ENCODE data around the gene MFSD11. TPM values are rescaled to one million over a fixed set of nuclear protein-coding genes. Genes with fewer than 3 reads are reported as not detected.
"Not testable (repeated sequence)": the region's sequence is repeated elsewhere in the genome, so short reads cannot be mapped to it uniquely, and the experiment has no call there.

MFSD11 gene
- total and polyA plus RNA-seq, 7 donors, result 6.6 to 46.2 (median 27.5) TPM

GRCh38 chr17:76691379-76692191 lies 46.3 kb upstream of the MFSD11 start:
- Histone ChIP-seq H3K9me3 (no peaks in the 10 kb centered on the region), H3K4me3 (no peak overlapping the region), H3K27me3 (no peaks in the 10 kb centered on the region), H3K36me3 (no peaks in the 10 kb centered on the region), H3K27ac (peak overlapping the region; percentile 48 to 98 (median 72)), H3K4me1 (peaks cover 2 to 93% (median 81%) of the 10 kb centered on the region in 4 donors)
- intact Hi-C loops (cut with DNase I), result no loop called here
- no peak for DNase-seq
- 85 to 90% methylated on average over 14 of the region's 14 CpGs for WGBS, 2 donors
- no peak for TF ChIP-seq EP300 (IDR thresholded peaks at IDR 0.05)
- TF ChIP-seq POLR2AphosphoS5 (IDR thresholded peaks at IDR 0.05), result no peak
- no peak for TF ChIP-seq CTCF (IDR thresholded peaks at IDR 0.05)
- TF ChIP-seq POLR2A (IDR thresholded peaks at IDR 0.05), result no peak

- no peak for TF ChIP-seq EP300 (IDR thresholded peaks at IDR 0.05)
- peak overlapping the region; percentile 88 to 98 (median 95) for H3K27ac ChIP-seq
- no peaks in the 10 kb centered on the region for H3K36me3 ChIP-seq
- H3K27me3 ChIP-seq, result no peaks in the 10 kb centered on the region
- 65 to 78% methylated on average over 16 of the region's 16 CpGs for WGBS, 2 donors
- peaks cover 0 to 92% (median 81%) of the 10 kb centered on the region in 4 donors for H3K4me1 ChIP-seq
- intact Hi-C loops (cut with DNase I), result no loop called here
- no peak for DNase-seq
- H3K9me3 ChIP-seq, result no peaks in the 10 kb centered on the region
- H3K4me3 ChIP-seq, result no peak overlapping the region
These were observed 42.7 kb upstream of the MFSD11 start for GRCh38 chr17:76695059-76695831.

- no peak for DNase-seq
- Histone ChIP-seq H3K27ac (peak overlapping the region; percentile 88 to 98 (median 95)), H3K9me3 (no peaks in the 10 kb centered on the region), H3K4me1 (peaks cover 0 to 92% (median 82%) of the 10 kb centered on the region in 4 donors), H3K4me3 (peak overlapping the region in 2 of 4 donors; percentile 6 to 7), H3K27me3 (no peaks in the 10 kb centered on the region), H3K36me3 (no peaks in the 10 kb centered on the region)
- intact Hi-C loops (cut with DNase I), result no loop called here
- TF ChIP-seq POLR2A (IDR thresholded peaks at IDR 0.05), result no peak
- TF ChIP-seq EP300 (IDR thresholded peaks at IDR 0.05), result no peak
- TF ChIP-seq CTCF (IDR thresholded peaks at IDR 0.05), result no peak
- TF ChIP-seq POLR2AphosphoS5 (IDR thresholded peaks at IDR 0.05), result peak in 1 of 4 donors; percentile 12
- WGBS, 2 donors, result 75 to 84% methylated on average over 25 of the region's 25 CpGs
These were observed 40.9 kb upstream of the MFSD11 start for GRCh38 chr17:76696763-76697701.

GRCh38 chr17:76697702-76698465 lies 40.0 kb upstream of the MFSD11 start:
- Histone ChIP-seq H3K4me1 (peaks cover 0 to 92% (median 88%) of the 10 kb centered on the region in 4 donors), H3K27ac (peak overlapping the region; percentile 88 to 98 (median 95)), H3K4me3 (peak overlapping the region in 2 of 4 donors; percentile 6 to 7), H3K9me3 (no peaks in the 10 kb centered on the region), H3K36me3 (no peaks in the 10 kb centered on the region), H3K27me3 (no peaks in the 10 kb centered on the region)
- peak in 2 of 4 donors; percentile 12 to 13 for TF ChIP-seq POLR2AphosphoS5 (IDR thresholded peaks at IDR 0.05)
- no peak for TF ChIP-seq EP300 (IDR thresholded peaks at IDR 0.05)
- intact Hi-C loops (cut with DNase I), result no loop called here
- no peak for DNase-seq
- 74 to 76% methylated on average over 17 of the region's 17 CpGs for WGBS, 2 donors

GRCh38 chr17:76698466-76698977 lies 39.4 kb upstream of the MFSD11 start:
- intact Hi-C loops (cut with DNase I); H3K4me3 ChIP-seq; H3K9me3 ChIP-seq; DNase-seq; H3K27me3 ChIP-seq; H3K36me3 ChIP-seq: not testable (repeated sequence)
- 92 to 94% methylated on average over 7 of the region's 7 CpGs for WGBS, 2 donors
- H3K4me1 ChIP-seq, result peaks cover 0 to 98% (median 93%) of the 10 kb centered on the region in 4 donors
- H3K27ac ChIP-seq, result peak overlapping the region; percentile 88 to 98 (median 95)

Data from sigmoid colon (tissue), 7 donors.